ENCODE data around the gene DESI2.

DNA sequence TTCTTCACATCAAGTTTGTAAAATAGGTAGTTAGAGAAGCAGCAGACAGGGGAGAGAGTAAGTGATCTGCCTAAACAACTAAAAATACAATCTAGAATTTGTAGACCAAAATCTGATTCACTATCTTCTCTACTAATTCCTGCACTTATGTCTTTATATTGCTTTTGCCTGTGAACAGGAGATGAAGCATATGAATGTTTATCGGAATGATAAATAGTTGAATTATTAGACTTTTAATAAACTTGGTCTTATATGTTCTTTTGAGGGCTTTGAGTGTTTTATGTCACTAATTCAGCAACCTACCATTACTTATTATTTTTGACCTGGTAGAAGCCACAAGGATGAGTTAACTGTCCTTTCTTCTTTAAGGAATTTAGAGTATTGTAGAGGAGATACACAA, 2.3 kb downstream of the DESI2 start:
- no peak for TF ChIP-seq POLR2A (IDR thresholded peaks at IDR 0.05)
- TF ChIP-seq, protein P1, sequence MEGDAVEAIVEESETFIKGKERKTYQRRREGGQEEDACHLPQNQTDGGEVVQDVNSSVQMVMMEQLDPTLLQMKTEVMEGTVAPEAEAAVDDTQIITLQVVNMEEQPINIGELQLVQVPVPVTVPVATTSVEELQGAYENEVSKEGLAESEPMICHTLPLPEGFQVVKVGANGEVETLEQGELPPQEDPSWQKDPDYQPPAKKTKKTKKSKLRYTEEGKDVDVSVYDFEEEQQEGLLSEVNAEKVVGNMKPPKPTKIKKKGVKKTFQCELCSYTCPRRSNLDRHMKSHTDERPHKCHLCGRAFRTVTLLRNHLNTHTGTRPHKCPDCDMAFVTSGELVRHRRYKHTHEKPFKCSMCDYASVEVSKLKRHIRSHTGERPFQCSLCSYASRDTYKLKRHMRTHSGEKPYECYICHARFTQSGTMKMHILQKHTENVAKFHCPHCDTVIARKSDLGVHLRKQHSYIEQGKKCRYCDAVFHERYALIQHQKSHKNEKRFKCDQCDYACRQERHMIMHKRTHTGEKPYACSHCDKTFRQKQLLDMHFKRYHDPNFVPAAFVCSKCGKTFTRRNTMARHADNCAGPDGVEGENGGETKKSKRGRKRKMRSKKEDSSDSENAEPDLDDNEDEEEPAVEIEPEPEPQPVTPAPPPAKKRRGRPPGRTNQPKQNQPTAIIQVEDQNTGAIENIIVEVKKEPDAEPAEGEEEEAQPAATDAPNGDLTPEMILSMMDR (IDR thresholded peaks at IDR 0.05): no peak

Data from thyroid gland (tissue), 4 donors.